ENCODE results near the gene ACACA.

Gene ACACA

GRCh38 chr17:37068266-37068665, 338.4 kb downstream of the ACACA start:
- H3K9me3 ChIP-seq (replicated peaks; ENCODE audit: insufficient read depth, low read length), result no peaks in the 10 kb centered on the region
- no peaks in the 10 kb centered on the region for H4K20me1 ChIP-seq (ENCODE audit: insufficient read depth, low read length)
- no peaks in the 10 kb centered on the region for H3K27me3 ChIP-seq (replicated peaks; ENCODE audit: insufficient read depth, low read length)
- H3K4me2 ChIP-seq (ENCODE audit: low read depth, low read length), result no peak overlapping the region
- H3K36me3 ChIP-seq (replicated peaks; ENCODE audit: insufficient read depth, low read length), result no peaks in the 10 kb centered on the region
- no peak for DNase-seq
- no peaks in the 10 kb centered on the region for H3F3A ChIP-seq (ENCODE audit: insufficient read depth, low read length)
- H3K4me1 ChIP-seq (ENCODE audit: low read length), result no peaks in the 10 kb centered on the region
- H3K9me2 ChIP-seq (replicated peaks; ENCODE audit: insufficient read depth, low read length), result no peaks in the 10 kb centered on the region
- no peak overlapping the region for H3K9ac ChIP-seq (ENCODE audit: low read length)
- no peak overlapping the region for H3K27ac ChIP-seq (ENCODE audit: low read length)
- no peaks in the 10 kb centered on the region for H3K79me2 ChIP-seq (ENCODE audit: low read length)
- no peak overlapping the region for H3K4me3 ChIP-seq (ENCODE audit: low read length)
- no peak overlapping the region for H2AFZ ChIP-seq (ENCODE audit: low read length)
- TF ChIP-seq, protein P1, sequence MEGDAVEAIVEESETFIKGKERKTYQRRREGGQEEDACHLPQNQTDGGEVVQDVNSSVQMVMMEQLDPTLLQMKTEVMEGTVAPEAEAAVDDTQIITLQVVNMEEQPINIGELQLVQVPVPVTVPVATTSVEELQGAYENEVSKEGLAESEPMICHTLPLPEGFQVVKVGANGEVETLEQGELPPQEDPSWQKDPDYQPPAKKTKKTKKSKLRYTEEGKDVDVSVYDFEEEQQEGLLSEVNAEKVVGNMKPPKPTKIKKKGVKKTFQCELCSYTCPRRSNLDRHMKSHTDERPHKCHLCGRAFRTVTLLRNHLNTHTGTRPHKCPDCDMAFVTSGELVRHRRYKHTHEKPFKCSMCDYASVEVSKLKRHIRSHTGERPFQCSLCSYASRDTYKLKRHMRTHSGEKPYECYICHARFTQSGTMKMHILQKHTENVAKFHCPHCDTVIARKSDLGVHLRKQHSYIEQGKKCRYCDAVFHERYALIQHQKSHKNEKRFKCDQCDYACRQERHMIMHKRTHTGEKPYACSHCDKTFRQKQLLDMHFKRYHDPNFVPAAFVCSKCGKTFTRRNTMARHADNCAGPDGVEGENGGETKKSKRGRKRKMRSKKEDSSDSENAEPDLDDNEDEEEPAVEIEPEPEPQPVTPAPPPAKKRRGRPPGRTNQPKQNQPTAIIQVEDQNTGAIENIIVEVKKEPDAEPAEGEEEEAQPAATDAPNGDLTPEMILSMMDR (IDR thresholded peaks at IDR 0.05; ENCODE audit: low read length), result no peak
- TF ChIP-seq EZH2phosphoT487 (IDR thresholded peaks at IDR 0.05; ENCODE audit: low read length) (no peak), EZH2 (optimal IDR thresholded peaks at IDR 0.05; ENCODE audit: low read depth, low read length) (no peak)

GRCh38 chr17:37067555-37068111, 339.0 kb downstream of the ACACA start:
- Histone ChIP-seq H2AFZ (ENCODE audit: low read length) (no peak overlapping the region), H3K9me3 (replicated peaks; ENCODE audit: insufficient read depth, low read length) (no peaks in the 10 kb centered on the region), H3K4me3 (ENCODE audit: low read length) (no peak overlapping the region), H3K79me2 (ENCODE audit: low read length) (no peaks in the 10 kb centered on the region), H4K20me1 (ENCODE audit: insufficient read depth, low read length) (no peaks in the 10 kb centered on the region), H3K27ac (ENCODE audit: low read length) (no peak overlapping the region), H3K9ac (ENCODE audit: low read length) (no peak overlapping the region), H3K4me2 (ENCODE audit: low read depth, low read length) (no peak overlapping the region), H3F3A (ENCODE audit: insufficient read depth, low read length) (no peaks in the 10 kb centered on the region), H3K27me3 (replicated peaks; ENCODE audit: insufficient read depth, low read length) (no peaks in the 10 kb centered on the region), H3K36me3 (replicated peaks; ENCODE audit: insufficient read depth, low read length) (no peaks in the 10 kb centered on the region), H3K9me2 (replicated peaks; ENCODE audit: insufficient read depth, low read length) (no peaks in the 10 kb centered on the region), H3K4me1 (ENCODE audit: low read length) (no peaks in the 10 kb centered on the region)
- DNase-seq, result no peak
- no peak for TF ChIP-seq EZH2phosphoT487 (IDR thresholded peaks at IDR 0.05; ENCODE audit: low read length)
- TF ChIP-seq, protein P1 (IDR thresholded peaks at IDR 0.05; ENCODE audit: low read length), result no peak
- TF ChIP-seq EZH2 (optimal IDR thresholded peaks at IDR 0.05; ENCODE audit: low read depth, low read length), result no peak

- Histone ChIP-seq H3K27me3 (replicated peaks; ENCODE audit: insufficient read depth, low read length) (no peaks in the 10 kb centered on the region), H3K36me3 (replicated peaks; ENCODE audit: insufficient read depth, low read length) (no peaks in the 10 kb centered on the region), H2AFZ (ENCODE audit: low read length) (no peak overlapping the region), H3F3A (ENCODE audit: insufficient read depth, low read length) (no peaks in the 10 kb centered on the region), H3K9me2 (replicated peaks; ENCODE audit: insufficient read depth, low read length) (no peaks in the 10 kb centered on the region), H3K9me3 (replicated peaks; ENCODE audit: insufficient read depth, low read length) (no peaks in the 10 kb centered on the region), H3K4me2 (ENCODE audit: low read depth, low read length) (no peak overlapping the region), H3K4me3 (ENCODE audit: low read length) (no peak overlapping the region), H4K20me1 (ENCODE audit: insufficient read depth, low read length) (no peaks in the 10 kb centered on the region), H3K4me1 (ENCODE audit: low read length) (no peaks in the 10 kb centered on the region), H3K9ac (ENCODE audit: low read length) (no peak overlapping the region), H3K79me2 (ENCODE audit: low read length) (no peaks in the 10 kb centered on the region), H3K27ac (ENCODE audit: low read length) (no peak overlapping the region)
- TF ChIP-seq EZH2phosphoT487 (IDR thresholded peaks at IDR 0.05; ENCODE audit: low read length) (no peak), EZH2 (optimal IDR thresholded peaks at IDR 0.05; ENCODE audit: low read depth, low read length) (no peak)
- TF ChIP-seq, protein P1 (IDR thresholded peaks at IDR 0.05; ENCODE audit: low read length), result no peak
- no peak for DNase-seq
Observed at GRCh38 chr17:37066322-37067255, 340.0 kb downstream of the ACACA start.

Data from MM.1S (cell line).